ENCODE results near the gene BMPER.
A peak's percentile ranks its signal among the peaks of the same experiment; 100 is the strongest.

Gene BMPER

DNA sequence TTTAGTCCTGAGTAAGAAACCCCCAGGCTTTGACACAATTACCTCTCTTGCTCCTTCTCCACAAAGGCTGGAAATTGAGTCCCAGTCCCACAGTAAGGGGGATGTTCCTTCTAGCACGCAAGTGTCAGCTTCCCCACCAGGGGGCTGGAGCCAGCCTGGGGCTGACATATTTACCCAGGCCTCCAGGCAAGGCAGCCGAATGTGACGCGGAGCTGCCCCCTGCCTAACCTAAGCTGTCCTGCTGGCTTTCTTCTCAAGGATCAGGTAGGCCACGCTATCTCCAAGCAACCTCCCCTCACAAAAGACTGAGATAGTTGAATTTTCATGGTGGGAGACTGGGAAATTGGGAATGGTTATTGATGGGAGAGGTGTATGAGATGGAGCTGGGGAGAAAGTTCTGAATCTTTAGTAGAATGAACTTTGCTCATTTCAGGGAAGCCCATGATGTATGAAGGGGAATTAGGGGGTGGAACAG lies 19.2 kb upstream of the BMPER start:
- in situ Hi-C loops (cut with MboI; ENCODE audit: low pct_unique_long_range_greater_than_20kb, low sequenced_read_pairs): no loop called here
- peak; percentile 9 for DNase-seq

DNA sequence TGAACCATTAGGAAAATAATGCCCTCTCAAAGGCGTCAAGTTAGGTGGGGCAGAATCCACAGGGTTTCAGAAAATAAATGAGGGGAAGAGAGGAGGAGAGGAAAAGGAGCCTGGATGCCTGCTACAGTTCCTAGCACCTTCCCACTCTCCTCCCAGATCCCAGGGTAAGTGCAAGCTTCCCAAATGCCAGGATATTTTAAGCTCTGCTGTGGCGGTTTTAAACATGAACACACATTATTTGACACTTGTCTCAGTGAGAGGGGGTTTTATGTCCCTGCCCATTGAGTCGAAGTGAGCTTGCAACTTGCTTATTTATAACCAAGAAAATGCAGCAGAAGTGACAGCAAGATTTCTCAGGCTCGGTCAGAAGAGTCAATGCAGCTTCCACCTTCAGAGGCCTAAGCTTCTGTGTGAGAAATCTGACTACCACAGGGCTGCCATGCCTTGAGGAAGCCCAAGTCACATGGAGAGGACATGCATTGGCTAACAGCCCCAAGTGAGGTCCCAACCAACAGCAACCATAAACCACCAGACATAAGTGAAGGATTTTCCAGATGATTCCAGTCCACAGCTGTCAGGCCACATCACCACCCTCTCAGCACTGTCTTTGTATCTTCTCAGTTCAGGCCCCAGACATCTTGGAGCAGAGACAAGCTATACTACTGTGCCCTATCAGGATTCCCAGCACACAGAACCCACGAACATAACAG lies 17.9 kb upstream of the BMPER start:
- in situ Hi-C loops (cut with MboI; ENCODE audit: low pct_unique_long_range_greater_than_20kb, low sequenced_read_pairs): no loop called here
- DNase-seq: no peak

DNA sequence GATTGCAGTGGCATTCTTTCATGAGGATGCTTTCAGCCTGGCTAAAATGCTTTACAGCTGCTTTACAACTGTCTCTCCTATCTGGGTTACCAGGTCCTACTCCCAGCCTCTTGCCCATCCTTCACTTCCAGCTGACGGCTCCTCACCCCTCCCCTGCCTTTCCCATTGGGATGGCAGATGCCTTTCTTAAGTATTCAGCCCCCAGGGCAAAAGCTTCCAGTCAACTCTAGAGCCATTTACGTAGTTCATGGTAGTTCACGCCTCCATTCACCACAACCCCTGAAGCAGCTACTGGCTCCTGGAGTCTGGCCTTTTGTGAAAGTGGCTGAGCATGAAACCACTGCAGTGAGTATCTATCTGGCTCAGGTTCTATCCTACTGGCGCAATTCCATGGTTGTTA lies 17.2 kb upstream of the BMPER start:
- no peak for DNase-seq

DNA sequence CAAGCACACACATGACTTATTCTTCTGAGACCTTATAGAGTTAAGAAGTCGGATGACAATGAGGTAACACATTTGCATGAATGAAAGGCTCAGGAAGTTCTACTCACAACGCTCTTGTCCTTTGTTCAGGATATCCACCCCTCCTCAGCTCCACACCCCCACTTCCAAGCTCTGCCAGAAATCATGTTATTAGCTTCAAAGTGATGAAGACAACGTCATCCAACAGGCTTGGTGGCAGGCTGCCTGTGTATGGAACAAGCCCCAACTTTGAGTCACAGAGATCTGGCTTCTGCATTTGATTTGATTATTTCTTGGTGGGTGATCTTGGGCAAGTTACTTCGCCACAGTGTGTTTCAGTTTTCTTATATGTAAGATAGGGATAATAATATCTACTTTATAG lies 12.4 kb upstream of the BMPER start:
- in situ Hi-C loops (cut with MboI; ENCODE audit: low pct_unique_long_range_greater_than_20kb, low sequenced_read_pairs): no loop called here
- no peak for DNase-seq

More for the DNA sequence above, 17.2 kb upstream of the BMPER start:
- in situ Hi-C loops (cut with MboI; ENCODE audit: low pct_unique_long_range_greater_than_20kb, low sequenced_read_pairs): no loop called here

DNA sequence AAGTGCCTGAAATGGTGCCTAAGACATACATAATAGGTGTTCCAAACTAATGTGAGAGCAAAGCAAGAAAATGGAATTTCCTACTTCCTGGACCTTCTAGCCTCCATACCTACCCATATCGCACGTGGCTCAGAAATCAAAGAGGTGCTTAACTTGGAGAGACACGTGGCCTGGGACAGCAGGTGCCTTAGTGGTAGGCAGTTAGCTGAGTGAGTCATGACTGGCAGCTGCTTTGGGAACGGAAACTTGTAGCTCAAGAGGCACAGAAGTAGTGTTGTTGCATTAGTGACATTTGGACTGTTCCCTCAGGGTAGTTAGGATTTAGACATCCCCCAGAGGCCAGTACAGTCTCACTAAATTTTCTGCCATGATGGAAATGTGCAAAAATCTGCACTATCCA lies 12.0 kb upstream of the BMPER start:
- DNase-seq: no peak
- in situ Hi-C loops (cut with MboI; ENCODE audit: low pct_unique_long_range_greater_than_20kb, low sequenced_read_pairs): no loop called here

DNA sequence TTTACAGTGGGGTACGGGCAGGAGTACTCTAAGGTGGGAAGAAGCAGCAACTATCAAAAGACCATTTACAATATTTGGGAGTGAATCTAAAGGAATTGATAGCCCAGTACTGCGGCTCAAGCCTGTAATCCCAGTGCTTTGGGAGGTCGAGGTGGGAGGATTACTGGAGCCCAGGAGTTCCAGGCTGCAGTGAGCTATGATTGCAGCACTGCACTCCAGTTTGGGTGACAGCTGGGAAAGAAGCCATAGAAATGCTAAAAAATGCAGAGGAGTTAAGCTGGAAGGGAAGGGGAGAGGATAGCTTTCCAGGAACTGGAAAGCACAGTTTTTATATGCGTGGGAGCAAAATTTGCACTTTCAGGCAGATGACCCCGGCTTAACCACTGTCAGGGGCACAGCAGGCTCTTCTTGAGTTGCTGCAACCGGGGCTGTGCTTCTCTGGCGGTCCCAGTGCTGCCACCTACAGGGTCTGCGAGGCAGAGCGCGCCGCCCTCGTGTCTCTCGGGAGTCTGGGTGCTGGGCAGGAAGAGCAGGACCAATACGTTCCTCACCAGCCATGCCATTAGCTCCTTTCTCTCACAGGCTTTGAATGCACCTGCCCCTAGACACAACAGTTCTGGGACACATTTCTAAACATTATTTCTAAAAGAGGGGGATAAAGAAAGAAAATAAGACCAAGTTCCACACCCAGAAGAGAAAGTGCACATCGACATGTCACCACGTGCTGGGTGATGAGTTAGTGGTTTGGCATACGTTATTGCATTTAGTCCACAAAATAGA lies 10.1 kb upstream of the BMPER start:
- peak; percentile 83 for DNase-seq
- in situ Hi-C loops (cut with MboI; ENCODE audit: low pct_unique_long_range_greater_than_20kb, low sequenced_read_pairs): no loop called here

DNA sequence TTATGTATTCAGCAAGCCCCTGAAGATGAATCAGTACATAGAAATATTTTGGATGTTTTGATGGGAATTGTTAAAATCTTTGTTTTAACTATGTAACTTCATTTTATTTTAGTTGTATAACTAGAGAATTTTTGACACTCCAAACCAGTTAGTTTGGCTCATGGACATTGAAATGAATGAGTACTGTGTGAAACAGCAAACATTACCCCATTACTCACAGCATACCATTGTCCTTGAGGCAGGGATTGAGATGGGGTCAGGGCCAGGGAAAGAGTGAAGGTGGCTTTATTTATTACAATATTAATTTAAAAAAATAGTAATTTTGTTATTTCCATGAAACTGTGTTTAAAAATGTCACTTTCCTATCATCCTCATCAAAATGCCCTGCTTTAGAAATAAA lies 4.8 kb upstream of the BMPER start:
- in situ Hi-C loops (cut with MboI; ENCODE audit: low pct_unique_long_range_greater_than_20kb, low sequenced_read_pairs): no loop called here
- DNase-seq: no peak

DNA sequence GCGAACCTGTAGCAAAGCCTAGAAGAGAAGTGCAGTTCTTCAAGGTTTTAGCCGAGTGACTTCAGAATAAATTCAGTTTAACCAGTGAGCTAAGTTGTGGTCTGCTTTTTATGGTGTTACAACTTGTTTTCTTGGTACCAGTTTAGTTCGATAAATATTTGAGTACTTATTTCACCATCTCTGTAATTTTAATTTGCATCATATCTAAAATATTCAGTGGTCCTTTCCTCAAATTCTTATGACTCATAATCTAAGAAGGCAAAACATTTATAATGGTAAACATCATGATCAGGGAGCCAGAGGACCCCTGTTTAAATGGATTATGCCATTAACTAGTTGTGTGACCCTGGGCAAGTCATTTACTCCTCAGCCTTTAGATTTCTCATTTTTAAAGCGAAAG lies 4.1 kb upstream of the BMPER start:
- in situ Hi-C loops (cut with MboI; ENCODE audit: low pct_unique_long_range_greater_than_20kb, low sequenced_read_pairs): no loop called here
- no peak for DNase-seq

DNA sequence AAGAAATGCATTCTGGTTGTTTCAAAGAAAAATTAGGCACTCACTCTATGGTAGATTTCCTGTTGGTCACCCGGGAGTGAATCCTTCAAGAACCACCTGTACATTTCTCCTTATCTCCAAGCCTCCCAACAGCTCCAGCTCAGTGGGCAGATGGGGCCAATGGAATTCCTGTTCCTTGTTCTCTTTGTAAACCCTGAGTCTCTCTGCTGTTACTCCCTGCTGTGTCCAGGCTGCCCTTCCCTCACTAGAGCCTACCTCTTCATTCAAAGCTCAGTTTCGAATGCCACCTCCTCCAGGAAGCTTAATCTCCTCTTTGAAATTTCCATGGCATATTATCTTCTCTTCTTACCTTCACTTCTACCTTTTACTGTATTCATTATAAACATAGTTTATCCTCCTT lies 3.5 kb upstream of the BMPER start:
- in situ Hi-C loops (cut with MboI; ENCODE audit: low pct_unique_long_range_greater_than_20kb, low sequenced_read_pairs): no loop called here
- no peak for DNase-seq

DNA sequence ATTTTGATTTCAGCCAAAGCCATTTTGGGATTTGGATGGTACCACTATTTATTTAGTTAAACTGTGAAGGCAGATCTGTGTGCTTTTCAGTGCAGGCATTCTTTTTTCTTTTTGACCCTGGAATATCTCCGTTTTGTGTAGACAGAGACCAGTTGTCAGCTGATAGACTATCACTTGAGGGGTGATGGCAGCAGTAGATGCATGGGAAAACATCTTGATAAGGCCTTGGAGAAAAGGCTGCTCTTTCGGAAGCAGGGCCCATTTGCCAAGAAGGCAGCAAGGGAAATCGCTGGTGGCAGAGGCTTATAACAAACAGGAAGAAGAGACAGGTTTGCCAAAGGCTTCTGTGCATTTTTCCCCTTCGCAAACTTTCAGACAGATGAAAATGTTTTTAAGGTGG lies 2.6 kb upstream of the BMPER start:
- DNase-seq: no peak
- in situ Hi-C loops (cut with MboI; ENCODE audit: low pct_unique_long_range_greater_than_20kb, low sequenced_read_pairs): no loop called here

DNA sequence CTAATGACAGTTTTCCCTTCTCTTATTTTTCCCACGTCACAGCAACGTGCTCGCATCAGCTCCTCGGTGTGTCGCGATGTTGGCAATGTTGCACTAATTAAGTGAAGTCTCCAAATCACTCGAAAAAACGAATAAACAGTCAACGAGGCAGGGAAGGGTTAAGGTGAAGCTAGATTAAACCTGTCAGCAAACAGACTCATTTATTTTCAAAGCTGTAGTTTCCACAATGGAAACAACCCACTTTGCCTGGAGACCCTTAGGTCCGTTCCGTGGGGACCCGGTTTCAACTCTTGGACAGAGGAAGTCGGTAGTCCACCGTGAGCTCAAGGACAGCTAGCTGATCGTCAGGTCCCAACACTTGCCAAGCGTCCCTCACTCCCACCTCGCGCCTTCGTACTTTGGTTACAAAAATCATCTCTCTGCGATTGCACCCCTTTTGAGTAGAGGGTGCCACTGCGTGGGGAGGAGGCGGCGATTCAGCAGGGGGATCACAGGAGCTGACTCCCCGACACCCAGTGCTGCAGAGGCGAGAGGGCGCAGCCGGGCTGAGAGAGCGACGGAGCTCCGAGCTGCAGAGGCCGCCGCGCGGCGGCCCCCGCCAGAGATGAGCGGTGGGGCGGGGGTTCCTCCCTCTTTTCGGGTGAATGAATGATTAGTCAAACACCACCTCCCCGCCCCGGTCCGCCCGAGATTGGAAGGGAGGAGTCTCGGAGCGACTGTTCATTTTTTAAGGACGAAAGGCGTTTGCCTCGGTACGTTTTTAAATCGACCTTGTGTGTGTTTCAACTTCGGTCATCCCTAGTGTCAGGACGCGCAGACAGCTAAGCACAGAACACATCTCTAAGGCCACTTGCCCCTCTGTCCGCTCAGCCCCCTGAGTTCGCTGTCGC lies 1.3 kb upstream of the BMPER start:
- in situ Hi-C loops (cut with MboI; ENCODE audit: low pct_unique_long_range_greater_than_20kb, low sequenced_read_pairs): no loop called here
- peak; percentile 43 for DNase-seq

DNA sequence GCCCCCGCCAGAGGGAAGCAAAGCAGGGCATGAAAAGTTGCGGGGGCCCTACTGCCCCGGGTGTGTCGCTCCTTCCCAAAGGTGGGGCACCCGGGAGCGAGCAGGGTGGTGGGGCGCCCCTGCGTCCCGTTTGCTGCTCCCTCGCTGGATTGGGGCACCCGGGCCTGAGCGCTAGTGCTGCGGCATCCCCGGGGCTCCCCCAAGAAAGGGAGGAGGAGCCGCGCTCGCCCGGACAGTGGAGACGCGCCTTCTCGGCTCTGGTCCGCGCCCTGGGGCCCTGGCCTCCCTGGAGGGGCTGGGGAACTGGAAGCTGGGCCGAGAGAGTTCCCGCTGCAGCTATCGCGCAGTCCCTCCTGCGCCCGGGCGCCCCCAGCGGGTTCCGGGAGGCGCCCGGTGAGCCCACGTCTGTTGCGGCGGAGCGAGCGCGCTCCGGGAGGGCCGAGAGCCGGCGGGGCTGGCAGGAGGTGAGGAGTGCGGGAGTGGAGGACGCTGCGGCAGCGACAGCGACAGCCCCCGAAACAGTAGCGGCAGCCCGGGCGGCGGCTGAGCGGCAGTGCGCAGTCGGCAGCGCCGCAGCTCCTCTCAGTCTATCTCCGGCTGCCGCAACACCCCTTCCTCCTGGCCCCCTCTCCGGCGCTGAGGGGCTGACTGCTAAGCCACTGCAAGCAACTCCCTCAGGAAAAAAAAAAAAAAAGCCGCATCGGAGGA lies 504 bp upstream of the BMPER start:
- DNase-seq: peak; percentile 42
- in situ Hi-C loops (cut with MboI; ENCODE audit: low pct_unique_long_range_greater_than_20kb, low sequenced_read_pairs): no loop called here

DNA sequence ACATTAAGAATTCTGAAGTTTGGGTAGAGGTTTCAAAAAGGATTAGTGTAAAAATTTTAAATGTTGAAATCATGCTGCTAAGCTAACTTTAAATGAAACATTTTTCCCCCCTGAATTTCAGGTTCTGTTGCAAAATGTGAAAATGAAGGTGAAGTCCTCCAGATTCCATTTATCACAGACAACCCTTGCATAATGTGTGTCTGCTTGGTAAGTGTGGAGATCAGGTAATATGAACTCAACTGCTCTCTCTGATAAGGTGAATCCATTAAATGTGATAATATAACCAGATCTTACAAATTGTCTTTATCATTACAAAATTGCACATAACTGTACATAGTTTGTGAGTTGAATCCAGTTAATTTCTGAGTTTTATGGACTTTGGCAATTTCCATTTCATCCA lies 1.4 kb downstream of the BMPER start:
- in situ Hi-C loops (cut with MboI; ENCODE audit: low pct_unique_long_range_greater_than_20kb, low sequenced_read_pairs): no loop called here

DNA sequence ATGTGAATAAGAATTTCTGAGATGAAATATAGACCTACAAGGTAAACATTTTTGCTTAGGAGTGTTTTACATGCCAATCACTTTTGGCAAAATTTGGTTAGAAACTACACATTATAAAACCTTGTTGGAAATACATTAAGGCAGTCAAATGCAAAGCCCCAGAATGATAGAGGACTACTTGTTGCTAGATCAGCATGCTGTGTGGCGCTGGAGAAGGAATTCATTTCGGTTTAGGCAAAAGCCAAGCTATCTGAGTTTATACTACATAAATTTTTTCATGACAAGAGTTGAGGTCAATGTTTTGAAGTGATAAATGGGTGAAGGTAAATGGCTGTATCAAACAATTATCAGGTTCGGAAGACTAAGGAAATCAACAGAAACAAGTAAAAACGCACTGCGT lies 2.3 kb downstream of the BMPER start:
- in situ Hi-C loops (cut with MboI; ENCODE audit: low pct_unique_long_range_greater_than_20kb, low sequenced_read_pairs): no loop called here
- DNase-seq: no peak

More for the DNA sequence above, 1.4 kb downstream of the BMPER start:
- DNase-seq: no peak

DNA sequence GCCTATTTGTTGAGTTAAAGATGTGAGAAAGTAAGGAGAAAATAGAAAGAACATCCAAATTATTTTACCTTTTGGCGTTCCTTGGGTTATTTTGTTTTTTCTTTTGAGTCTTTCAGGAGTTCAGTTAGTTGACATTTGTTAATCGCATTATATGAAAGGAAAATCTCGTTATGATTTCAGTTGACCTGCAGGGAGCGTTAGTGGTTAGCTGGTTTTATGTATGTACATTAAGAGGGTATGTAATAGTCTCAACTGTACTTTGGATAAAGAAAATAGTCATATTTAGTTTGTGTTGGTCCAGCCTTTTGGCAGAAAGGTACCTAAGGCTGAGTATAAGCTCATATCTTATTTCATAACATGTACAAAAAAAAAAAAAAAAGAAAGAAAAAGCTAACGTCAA lies 4.0 kb downstream of the BMPER start:
- DNase-seq: no peak
- in situ Hi-C loops (cut with MboI; ENCODE audit: low pct_unique_long_range_greater_than_20kb, low sequenced_read_pairs): no loop called here

DNA sequence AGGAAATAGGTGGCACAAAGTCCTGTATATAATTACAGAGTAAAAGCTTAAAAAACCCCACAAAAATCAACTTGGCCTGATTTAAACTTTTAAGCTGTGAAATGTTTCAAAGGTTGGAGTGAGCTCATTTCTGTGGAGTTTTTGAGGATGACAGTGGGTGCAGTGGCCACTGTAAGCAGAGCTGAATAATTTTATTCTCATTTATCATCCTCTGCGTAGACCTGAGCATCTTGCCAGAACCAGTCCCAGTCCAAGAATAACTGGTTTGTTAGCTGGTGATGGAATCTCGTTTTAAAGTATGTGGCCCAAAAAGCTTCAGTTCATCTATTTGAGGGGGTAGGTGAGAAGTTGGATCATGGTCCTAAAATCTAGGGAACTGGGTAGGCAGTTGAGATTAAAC lies 4.4 kb downstream of the BMPER start:
- in situ Hi-C loops (cut with MboI; ENCODE audit: low pct_unique_long_range_greater_than_20kb, low sequenced_read_pairs): no loop called here
- DNase-seq: no peak

DNA sequence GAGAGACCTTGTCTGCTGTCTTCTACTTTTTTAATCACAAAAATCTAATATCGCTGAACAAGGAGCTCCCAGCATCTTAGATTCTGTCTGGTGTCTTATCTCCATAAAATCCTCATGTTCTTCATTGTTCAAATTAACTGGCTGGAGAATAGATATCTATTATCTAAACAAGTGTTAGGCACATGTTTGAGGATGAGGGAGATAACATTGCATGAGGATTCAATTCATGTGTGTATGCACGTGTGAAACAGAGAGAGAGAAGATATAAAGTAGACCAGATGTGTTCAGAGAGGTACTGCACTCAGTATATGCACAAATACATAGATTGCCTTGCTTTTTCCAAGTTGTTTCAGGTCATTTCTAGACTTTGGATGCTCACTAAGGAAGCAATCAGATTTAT lies 5.4 kb downstream of the BMPER start:
- in situ Hi-C loops (cut with MboI; ENCODE audit: low pct_unique_long_range_greater_than_20kb, low sequenced_read_pairs): no loop called here
- no peak for DNase-seq

DNA sequence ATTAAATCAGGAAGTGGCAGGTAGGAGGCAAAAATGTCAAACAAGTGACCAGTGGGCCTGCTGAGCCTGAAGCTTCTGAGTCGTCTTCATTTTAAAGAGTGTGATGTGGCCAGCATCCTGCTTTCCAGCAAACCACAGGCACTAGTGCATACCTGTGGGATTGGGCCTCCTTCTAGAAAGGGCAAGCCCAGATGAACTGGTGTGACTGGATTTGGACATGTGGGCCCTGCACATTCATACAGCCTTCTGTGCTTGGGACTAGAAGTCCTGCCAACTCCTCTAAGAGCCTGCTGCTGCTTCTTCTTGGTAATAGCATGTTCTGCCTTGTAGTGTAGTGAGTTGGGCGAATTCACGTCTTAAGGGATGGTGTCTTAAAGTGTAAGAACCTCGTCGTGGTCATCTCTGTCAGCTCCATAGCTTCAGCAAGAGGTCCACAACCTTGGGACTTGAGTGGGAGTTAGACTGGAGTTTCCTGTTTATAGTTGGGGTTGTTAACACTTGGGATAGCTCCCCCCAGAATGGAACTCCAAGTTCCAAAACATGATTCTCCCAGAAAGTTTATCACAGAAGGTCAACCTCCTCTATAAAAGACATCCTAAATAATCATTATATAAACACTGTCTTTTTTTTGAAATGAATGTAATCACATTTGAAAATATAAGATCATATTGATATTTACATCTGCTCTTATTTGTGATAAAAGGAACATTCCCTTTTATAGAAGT lies 11.2 kb downstream of the BMPER start:
- in situ Hi-C loops (cut with MboI; ENCODE audit: low pct_unique_long_range_greater_than_20kb, low sequenced_read_pairs): no loop called here
- DNase-seq: no peak

DNA sequence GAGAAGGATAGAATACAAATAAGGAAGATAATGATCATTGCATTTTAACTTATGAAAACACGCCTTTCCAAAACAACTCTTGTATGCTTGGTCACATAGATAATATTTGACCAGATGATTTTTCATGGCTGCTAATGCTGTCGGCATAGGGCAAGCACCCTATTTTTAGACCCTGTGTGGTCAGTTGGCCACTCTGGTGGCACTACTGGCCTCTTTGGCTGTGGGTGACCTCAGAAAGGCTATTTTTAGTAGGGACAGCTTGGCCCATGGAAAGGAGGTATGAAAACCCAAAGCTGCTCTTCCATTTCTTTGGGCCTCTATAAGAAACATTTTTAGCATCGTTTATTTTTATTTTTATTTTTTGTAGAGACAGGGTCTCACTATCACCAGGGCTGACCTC lies 12.3 kb downstream of the BMPER start:
- in situ Hi-C loops (cut with MboI; ENCODE audit: low pct_unique_long_range_greater_than_20kb, low sequenced_read_pairs): no loop called here
- DNase-seq: no peak
